Measurements from ENCODE around the gene SNX11. TPM values are rescaled to one million over a fixed set of nuclear protein-coding genes. Genes with fewer than 3 reads are reported as not detected.

Gene SNX11
- total and polyA plus RNA-seq, 4 donors = 11.4 to 31.0 (median 19.1) TPM

- ATAC-seq (ENCODE audit: insufficient read depth, low FRiP score) (no peak), DNase-seq (no peak)
- Histone ChIP-seq H3K36me3 (ENCODE audit: control insufficient read depth in 4 of 4, insufficient read depth in 4 of 4, low read length in 4 of 4) (peaks cover under 1 to 21% (median 7%) of the 10 kb centered on the region in 4 donors), H3K27me3 (ENCODE audit: control insufficient read depth in 3 of 3, insufficient read depth in 3 of 3, low read length in 2 of 3) (no peaks in the 10 kb centered on the region), H3K4me3 (no peak overlapping the region), H3K9ac (ENCODE audit: insufficient read depth in 1 of 2, low read length in 2 of 2) (no peak overlapping the region), H3K27ac (ENCODE audit: low read depth in 1 of 2, low read length in 1 of 2) (no peak overlapping the region), H3K4me1 (ENCODE audit: control insufficient read depth in 5 of 5, insufficient read depth in 5 of 5, low read length in 5 of 5) (no peaks in the 10 kb centered on the region), H3K9me3 (ENCODE audit: control insufficient read depth in 4 of 4, insufficient read depth in 3 of 4, low read length in 3 of 4) (no peaks in the 10 kb centered on the region)
- WGBS, 2 donors = 70 to 78% methylated on average over 9 of the region's 9 CpGs
- no peak for TF ChIP-seq CTCF (IDR thresholded peaks at IDR 0.05; ENCODE audit: control extremely low read depth, extremely low read depth)
Measured at GRCh38 chr17:48127371-48128051, 19.9 kb downstream of the SNX11 start.

DNA sequence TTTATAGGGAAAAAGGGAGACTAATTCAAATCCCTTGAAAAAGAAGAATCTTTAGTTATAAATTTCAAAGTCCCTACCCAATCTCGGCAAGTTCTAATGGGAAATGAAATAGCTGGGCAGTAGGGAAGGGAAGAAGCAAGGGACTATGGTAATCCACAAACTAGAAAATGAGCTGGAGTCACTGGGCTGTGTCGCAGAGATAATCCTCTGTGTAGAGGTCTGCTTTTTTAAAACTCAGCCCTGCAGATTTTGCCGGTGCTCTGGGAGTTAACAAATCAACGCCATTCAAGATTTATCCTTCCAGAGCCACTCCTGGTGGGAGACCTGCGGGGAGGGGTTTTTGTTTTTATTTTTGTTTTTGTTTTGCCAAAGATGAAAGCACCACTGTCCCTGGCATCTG is 20.8 kb downstream of the SNX11 start:
- 48 to 63% methylated on average over 5 of the region's 5 CpGs for WGBS, 2 donors
- TF ChIP-seq CTCF (IDR thresholded peaks at IDR 0.05; ENCODE audit: control extremely low read depth, extremely low read depth) = no peak
- no peaks in the 10 kb centered on the region for H3K9me3 ChIP-seq (ENCODE audit: control insufficient read depth in 4 of 4, insufficient read depth in 3 of 4, low read length in 3 of 4)
- peaks cover 0 to 12% (median under 1%) of the 10 kb centered on the region in 4 donors for H3K36me3 ChIP-seq (ENCODE audit: control insufficient read depth in 4 of 4, insufficient read depth in 4 of 4, low read length in 4 of 4)
- no peaks in the 10 kb centered on the region for H3K27me3 ChIP-seq (ENCODE audit: control insufficient read depth in 3 of 3, insufficient read depth in 3 of 3, low read length in 2 of 3)
- no peak overlapping the region for H3K4me3 ChIP-seq
- DNase-seq = no peak
- H3K27ac ChIP-seq (ENCODE audit: low read depth in 1 of 2, low read length in 1 of 2) = no peak overlapping the region
- H3K4me1 ChIP-seq (ENCODE audit: control insufficient read depth in 5 of 5, insufficient read depth in 5 of 5, low read length in 5 of 5) = no peaks in the 10 kb centered on the region
- no peak overlapping the region for H3K9ac ChIP-seq (ENCODE audit: insufficient read depth in 1 of 2, low read length in 2 of 2)
- ATAC-seq (ENCODE audit: insufficient read depth, low FRiP score) = no peak

- no peak for TF ChIP-seq CTCF (IDR thresholded peaks at IDR 0.05; ENCODE audit: control extremely low read depth, extremely low read depth)
- Histone ChIP-seq H3K27me3 (ENCODE audit: control insufficient read depth in 3 of 3, insufficient read depth in 3 of 3, low read length in 2 of 3) (no peaks in the 10 kb centered on the region), H3K36me3 (ENCODE audit: control insufficient read depth in 4 of 4, insufficient read depth in 4 of 4, low read length in 4 of 4) (peaks cover 0 to 9% (median 0%) of the 10 kb centered on the region in 4 donors), H3K4me1 (ENCODE audit: control insufficient read depth in 5 of 5, insufficient read depth in 5 of 5, low read length in 5 of 5) (no peaks in the 10 kb centered on the region), H3K9me3 (ENCODE audit: control insufficient read depth in 4 of 4, insufficient read depth in 3 of 4, low read length in 3 of 4) (no peaks in the 10 kb centered on the region), H3K9ac (ENCODE audit: insufficient read depth in 1 of 2, low read length in 2 of 2) (no peak overlapping the region), H3K27ac (ENCODE audit: low read depth in 1 of 2, low read length in 1 of 2) (no peak overlapping the region), H3K4me3 (no peak overlapping the region)
- ATAC-seq (ENCODE audit: insufficient read depth, low FRiP score) (no peak), DNase-seq (no peak)
- WGBS, 2 donors = 68 to 81% methylated on average over 5 of the region's 5 CpGs
Measured at GRCh38 chr17:48129981-48130380, 22.4 kb downstream of the SNX11 start.
